Measurements from ENCODE around the gene NPVF.
A peak's percentile ranks its signal among the peaks of the same experiment; 100 is the strongest.

NPVF gene

GRCh38 chr7:25235471-25235870 is 7.2 kb upstream of the NPVF start:
- DNase-seq (ENCODE audit: insufficient read length, low spot score): no peak
- FAIRE-seq: no peak

GRCh38 chr7:25234336-25234735 is 6.0 kb upstream of the NPVF start:
- DNase-seq (ENCODE audit: insufficient read length, low spot score) (no peak), FAIRE-seq (no peak)

GRCh38 chr7:25223206-25223605 is 5.1 kb downstream of the NPVF start:
- DNase-seq (ENCODE audit: insufficient read length, low spot score): no peak
- no peak for FAIRE-seq

- FAIRE-seq (no peak), DNase-seq (ENCODE audit: insufficient read length, low spot score) (no peak)
Measured at GRCh38 chr7:25222666-25223065, 5.6 kb downstream of the NPVF start.

GRCh38 chr7:25221009-25221408 is 7.3 kb downstream of the NPVF start:
- FAIRE-seq (no peak), DNase-seq (ENCODE audit: insufficient read length, low spot score) (no peak)

- no peak for DNase-seq (ENCODE audit: insufficient read length, low spot score)
- no peak for FAIRE-seq
Measured at GRCh38 chr7:25218191-25218590, 10.1 kb downstream of the NPVF start.

- DNase-seq (ENCODE audit: insufficient read length, low spot score) (peak; percentile 26), FAIRE-seq (no peak)
Measured at GRCh38 chr7:25216837-25217236, 11.4 kb downstream of the NPVF start.

- no peak for FAIRE-seq
- DNase-seq (ENCODE audit: insufficient read length, low spot score): no peak
Measured at GRCh38 chr7:25215694-25216335, 12.5 kb downstream of the NPVF start.

- DNase-seq (ENCODE audit: insufficient read length, low spot score): no peak
- FAIRE-seq: no peak
Measured at GRCh38 chr7:25208525-25209221, 19.6 kb downstream of the NPVF start.

- no peak for FAIRE-seq
Measured at GRCh38 chr7:25207887-25208286, 20.4 kb downstream of the NPVF start.

GRCh38 chr7:25206765-25207164 is 21.5 kb downstream of the NPVF start:
- FAIRE-seq: no peak
- DNase-seq (ENCODE audit: insufficient read length, low spot score): no peak

More at GRCh38 chr7:25207887-25208286, 20.4 kb downstream of the NPVF start:
- no peak for DNase-seq (ENCODE audit: insufficient read length, low spot score)

- DNase-seq (ENCODE audit: insufficient read length, low spot score): no peak
- no peak for FAIRE-seq
Measured at GRCh38 chr7:25196132-25196896, 32.0 kb downstream of the NPVF start.

GRCh38 chr7:25194036-25194435 is 34.2 kb downstream of the NPVF start:
- no peak for FAIRE-seq
- no peak for DNase-seq (ENCODE audit: insufficient read length, low spot score)

- FAIRE-seq (no peak), DNase-seq (ENCODE audit: insufficient read length, low spot score) (no peak)
Measured at GRCh38 chr7:25192043-25192442, 36.2 kb downstream of the NPVF start.

GRCh38 chr7:25189197-25189596 is 39.1 kb downstream of the NPVF start:
- no peak for DNase-seq (ENCODE audit: insufficient read length, low spot score)
- FAIRE-seq: no peak

GRCh38 chr7:25187932-25188331 is 40.4 kb downstream of the NPVF start:
- no peak for FAIRE-seq
- DNase-seq (ENCODE audit: insufficient read length, low spot score): no peak

- DNase-seq (ENCODE audit: insufficient read length, low spot score) (no peak), FAIRE-seq (no peak)
Measured at GRCh38 chr7:25186436-25186835, 41.9 kb downstream of the NPVF start.

GRCh38 chr7:25181532-25181931 is 46.8 kb downstream of the NPVF start:
- no peak for DNase-seq (ENCODE audit: insufficient read length, low spot score)

GRCh38 chr7:25180946-25181345 is 47.3 kb downstream of the NPVF start:
- DNase-seq (ENCODE audit: insufficient read length, low spot score): no peak
- no peak for FAIRE-seq

More at GRCh38 chr7:25181532-25181931, 46.8 kb downstream of the NPVF start:
- FAIRE-seq: no peak

GRCh38 chr7:25180592-25180923 is 47.7 kb downstream of the NPVF start:
- no peak for DNase-seq (ENCODE audit: insufficient read length, low spot score)
- FAIRE-seq: no peak

GRCh38 chr7:25179771-25180591 is 48.3 kb downstream of the NPVF start:
- FAIRE-seq (peak; percentile 69), DNase-seq (ENCODE audit: insufficient read length, low spot score) (peak; percentile 90)

Measured in HTR-8/SVneo (cell line).